ENCODE data around the gene GPR37L1.

- TF ChIP-seq RFX5 (IDR thresholded peaks at IDR 0.05; ENCODE audit: low read depth, low read length) (no peak), YY1 (IDR thresholded peaks at IDR 0.05; ENCODE audit: low read depth, low read length) (no peak)
Observed at GRCh38 chr1:202157945-202158344, 35.2 kb downstream of the GPR37L1 start.
